HEK293 (cell line): ENCODE results near the gene SHROOM3.
A peak's percentile ranks its signal among the peaks of the same experiment; 100 is the strongest.

Experiments used
- CTCF ChIA-PET: fragments of 350-600 bp; formaldehyde crosslinking; extraction: SDS; loops from one replicate; lab custom pipeline; 2021; ENCODE audit warnings: antibody characterized with exemption; lab: Yijun Ruan, JAX
- POLR2A ChIA-PET: fragments of 300-600 bp; formaldehyde crosslinking; extraction: SDS; loops from one replicate; lab custom pipeline; 2020; ENCODE audit warnings: antibody characterized with exemption, inconsistent platforms; lab: Yijun Ruan, JAX
- H3K27ac ChIP-seq: fragments of 200-500 bp; sonication (Bioruptor generic); 2 replicates; pipeline ENCODE4 v1.5.1; 2014; ENCODE audit warnings: low read depth, low read length, control low read depth, inconsistent platforms; ENCODE audit errors: extremely low read depth
- H3K36me3 ChIP-seq, 2 experiments: fragments of 200-500 bp in 1 of 2; sonication (Bioruptor generic) in 1 of 2; 1 replicate in 1 of 2; 2 replicates in 1 of 2; pipeline ENCODE4 v1.5.1; 2014 to 2017; ENCODE audit warnings: inconsistent platforms in 2 of 2, low read length in 2 of 2; ENCODE audit not compliant: control insufficient read depth in 2 of 2, insufficient read depth in 1 of 2
- H3K4me1 ChIP-seq: fragments of 200-500 bp; sonication (Bioruptor generic); 2 replicates; pipeline ENCODE4 v1.5.1; 2014; ENCODE audit warnings: mild to moderate bottlenecking, low read length, inconsistent platforms; ENCODE audit not compliant: control insufficient read depth, insufficient read depth
- H3K4me3 ChIP-seq: 2 replicates; pipeline ENCODE4 v1.5.1; 2011; ENCODE audit warnings: low read depth, mild to moderate bottlenecking, control low read depth, low read length, moderate library complexity
- H3K9me3 ChIP-seq: fragments of 200-500 bp; sonication (Bioruptor generic); 2 replicates; pipeline ENCODE4 v1.5.1; 2014; ENCODE audit warnings: low read depth, low read length, inconsistent platforms; ENCODE audit not compliant: control insufficient read depth, insufficient read depth
- ATF2 ChIP-seq: fragments of 450-650 bp; formaldehyde crosslinking; IDR thresholded peaks from 2 replicates; pipeline ENCODE4 v1.5.1; 2016; ENCODE audit warnings: missing biosample characterization, missing genetic modification characterization, low read depth
- BCL11A ChIP-seq: fragments of 450-650 bp; formaldehyde crosslinking; IDR thresholded peaks from 2 replicates; pipeline ENCODE4 v1.5.1; 2016; ENCODE audit warnings: low read depth, missing biosample characterization, missing genetic modification characterization
- FEZF1 ChIP-seq: fragments of 450-650 bp; formaldehyde crosslinking; IDR thresholded peaks from 2 replicates; pipeline ENCODE4 v1.5.1; 2016; ENCODE audit warnings: missing biosample characterization, missing genetic modification characterization
- RBAK ChIP-seq: fragments of 450-650 bp; formaldehyde crosslinking; IDR thresholded peaks from 2 replicates; pipeline ENCODE4 v1.5.1; 2016; ENCODE audit warnings: missing biosample characterization, missing genetic modification characterization
- SETDB1 ChIP-seq: IDR thresholded peaks from one replicate; pipeline ENCODE4 v1.6.1; 2017; ENCODE audit warnings: mild to moderate bottlenecking, low read length, moderate library complexity, mixed read lengths; ENCODE audit not compliant: insufficient read length
- SP3 ChIP-seq: fragments of 450-650 bp; formaldehyde crosslinking; IDR thresholded peaks from 2 replicates; pipeline ENCODE4 v1.5.1; 2016; ENCODE audit warnings: missing biosample characterization, missing genetic modification characterization
- TSHZ1 ChIP-seq: fragments of 450-650 bp; formaldehyde crosslinking; IDR thresholded peaks from 2 replicates; pipeline ENCODE4 v1.5.1; 2016; ENCODE audit warnings: missing biosample characterization, missing genetic modification characterization, borderline replicate concordance
- WT1 ChIP-seq: fragments of 450-650 bp; formaldehyde crosslinking; IDR thresholded peaks from 2 replicates; pipeline ENCODE4 v1.5.1; 2016; ENCODE audit warnings: missing biosample characterization, missing genetic modification characterization
- ZBTB21 ChIP-seq: fragments of 450-650 bp; formaldehyde crosslinking; IDR thresholded peaks from 2 replicates; pipeline ENCODE4 v1.5.1; 2017; ENCODE audit warnings: missing biosample characterization, missing genetic modification characterization
- ZBTB44 ChIP-seq: fragments of 450-650 bp; IDR thresholded peaks from 2 replicates; pipeline ENCODE4 v1.5.1; 2018; ENCODE audit warnings: missing biosample characterization, mild to moderate bottlenecking, missing genetic modification characterization
- ZFP3 ChIP-seq: fragments of 450-650 bp; formaldehyde crosslinking; IDR thresholded peaks from 2 replicates; pipeline ENCODE4 v1.5.1; 2016; ENCODE audit warnings: low read depth, missing biosample characterization, missing genetic modification characterization
- ZFP69B ChIP-seq: fragments of 450-650 bp; formaldehyde crosslinking; IDR thresholded peaks from 2 replicates; pipeline ENCODE4 v1.5.1; 2016; ENCODE audit warnings: missing biosample characterization, missing genetic modification characterization
- ZIC2 ChIP-seq: fragments of 450-650 bp; formaldehyde crosslinking; IDR thresholded peaks from 2 replicates; pipeline ENCODE4 v1.5.1; 2016; ENCODE audit warnings: missing biosample characterization, missing genetic modification characterization
- ZNF121 ChIP-seq: fragments of 450-650 bp; formaldehyde crosslinking; IDR thresholded peaks from 2 replicates; pipeline ENCODE4 v1.5.1; 2016; ENCODE audit warnings: missing biosample characterization, missing genetic modification characterization
- ZNF2 ChIP-seq: fragments of 450-650 bp; formaldehyde crosslinking; IDR thresholded peaks from 2 replicates; pipeline ENCODE4 v1.5.1; 2016; ENCODE audit warnings: missing biosample characterization, missing genetic modification characterization
- ZNF394 ChIP-seq: fragments of 450-650 bp; formaldehyde crosslinking; IDR thresholded peaks from 2 replicates; pipeline ENCODE4 v1.5.1; 2016; ENCODE audit warnings: missing biosample characterization, missing genetic modification characterization, mild to moderate bottlenecking, moderate library complexity, borderline replicate concordance
- ZNF558 ChIP-seq: fragments of 450-650 bp; formaldehyde crosslinking; IDR thresholded peaks from 2 replicates; pipeline ENCODE4 v1.5.1; 2016; ENCODE audit warnings: missing biosample characterization, missing genetic modification characterization
- ZNF660 ChIP-seq: fragments of 450-650 bp; IDR thresholded peaks from 2 replicates; pipeline ENCODE4 v1.5.1; 2018; ENCODE audit warnings: missing biosample characterization, mild to moderate bottlenecking, missing genetic modification characterization
- ZSCAN5A ChIP-seq: fragments of 450-650 bp; formaldehyde crosslinking; IDR thresholded peaks from 2 replicates; pipeline ENCODE4 v1.5.1; 2016; ENCODE audit warnings: missing biosample characterization, missing genetic modification characterization
- TF ChIP-seq, protein P1 (sequence below): fragments of 450-650 bp; formaldehyde crosslinking; IDR thresholded peaks from 2 replicates; pipeline ENCODE4 v1.5.1; 2017; ENCODE audit warnings: missing biosample characterization, missing genetic modification characterization

SHROOM3 gene

GRCh38 chr4:76780781-76781697 is 346.0 kb downstream of the SHROOM3 start:
- CTCF ChIA-PET, result interaction anchor here (0.5 to 1.2 kb wide), 4 partner anchors 18 to 208 kb away, joined by 3 to 4 read pairs (median 3); no protein-coding TSS in a partner anchor
- Histone ChIP-seq H3K4me3 (no peak overlapping the region), H3K9me3 (no peaks in the 10 kb centered on the region), H3K36me3 (peaks cover 0 to 4% of the 10 kb centered on the region in 2 experiments; a peak in 1 of 3 replicates), H3K4me1 (peaks cover 8% of the 10 kb centered on the region)
- TF ChIP-seq ZNF121 (peak; percentile 94), ZBTB21 (tag by site-specific recombination) (no peak)
- TF ChIP-seq, all 188 proteins: peak for 1
- H3K27ac ChIP-seq, result no peak overlapping the region
- POLR2A ChIA-PET, result interaction anchor here (0.6 to 0.8 kb wide), 2 partner anchors 12 to 116 kb away, joined by 4 read pairs; no protein-coding TSS in a partner anchor

GRCh38 chr4:76781698-76782595 is 346.9 kb downstream of the SHROOM3 start:
- ChIA-PET POLR2A (interaction anchor here (0.6 kb wide), 1 partner anchor 87 kb away, joined by 3 read pairs; no protein-coding TSS in a partner anchor), CTCF (interaction anchor here (0.5 to 1.3 kb wide), 3 partner anchors 24 to 209 kb away, joined by 3 to 4 read pairs (median 4); no protein-coding TSS in a partner anchor)
- Histone ChIP-seq H3K4me3 (peak overlapping the region; percentile 10), H3K4me1 (peaks cover 8% of the 10 kb centered on the region), H3K36me3 (peaks cover 0 to 9% of the 10 kb centered on the region in 2 experiments; a peak in 1 of 3 replicates), H3K27ac (peak overlapping the region; percentile 35; the same call in 1 of the 2 replicates), H3K9me3 (no peaks in the 10 kb centered on the region)
- TF ChIP-seq ZFP3 (no peak), ZBTB44 (peak; percentile 27; the same call in 1 of the 2 replicates), SETDB1 (no peak), TSHZ1 (tag by site-specific recombination) (peak; percentile 69), ZFP69B (tag by site-specific recombination) (0 out of 2 replicates have a peak, but pooled peaks have one; percentile 35), ZNF660 (peak; percentile 80), WT1 (tag by site-specific recombination) (peak; percentile 94), ATF2 (tag by site-specific recombination) (peak; percentile 23; the same call in 1 of the 2 replicates), ZNF558 (tag by site-specific recombination) (peak; percentile 81), BCL11A (tag by site-specific recombination) (peak; percentile 50; the same call in 1 of the 2 replicates), ZNF2 (tag by site-specific recombination) (0 out of 2 replicates have a peak, but pooled peaks have one; percentile 34), FEZF1 (peak; percentile 88), ZNF394 (tag by site-specific recombination) (peak; percentile 84), ZSCAN5A (tag by site-specific recombination) (no peak), ZIC2 (tag by site-specific recombination) (peak; percentile 60), SP3 (tag by site-specific recombination) (no peak; the same call in 1 of the 2 replicates), RBAK (tag by site-specific recombination) (no peak)
- TF ChIP-seq, protein P1, sequence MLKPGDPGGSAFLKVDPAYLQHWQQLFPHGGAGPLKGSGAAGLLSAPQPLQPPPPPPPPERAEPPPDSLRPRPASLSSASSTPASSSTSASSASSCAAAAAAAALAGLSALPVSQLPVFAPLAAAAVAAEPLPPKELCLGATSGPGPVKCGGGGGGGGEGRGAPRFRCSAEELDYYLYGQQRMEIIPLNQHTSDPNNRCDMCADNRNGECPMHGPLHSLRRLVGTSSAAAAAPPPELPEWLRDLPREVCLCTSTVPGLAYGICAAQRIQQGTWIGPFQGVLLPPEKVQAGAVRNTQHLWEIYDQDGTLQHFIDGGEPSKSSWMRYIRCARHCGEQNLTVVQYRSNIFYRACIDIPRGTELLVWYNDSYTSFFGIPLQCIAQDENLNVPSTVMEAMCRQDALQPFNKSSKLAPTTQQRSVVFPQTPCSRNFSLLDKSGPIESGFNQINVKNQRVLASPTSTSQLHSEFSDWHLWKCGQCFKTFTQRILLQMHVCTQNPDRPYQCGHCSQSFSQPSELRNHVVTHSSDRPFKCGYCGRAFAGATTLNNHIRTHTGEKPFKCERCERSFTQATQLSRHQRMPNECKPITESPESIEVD (tag by site-specific recombination), result 0 out of 2 replicates have a peak, but pooled peaks have one; percentile 35
